Thyroid gland (tissue), 4 donors: ENCODE data around the gene GPC6.

Source experiments
- POLR2A ChIP-seq, 2 donors: fragments of 450-650 bp; IDR thresholded peaks; one replicate each; pipeline ENCODE4 v1.6.1; 2017; ENCODE audit warnings: antibody characterized with exemption in 2 of 2, mild to moderate bottlenecking in 2 of 2, moderate library complexity in 1 of 2
- TF ChIP-seq, protein P1 (sequence below), 6 experiments: fragments of 200-600 bp in 3 of 6; fragments of 450-650 bp in 3 of 6; sonication (generic) in 3 of 6; IDR thresholded peaks; one replicate each; pipeline ENCODE4 v1.5.1; 2016 to 2019; ENCODE audit warnings: antibody characterized with exemption in 6 of 6, mild to moderate bottlenecking in 2 of 6, inconsistent platforms in 1 of 6, moderate library complexity in 1 of 6

DNA sequence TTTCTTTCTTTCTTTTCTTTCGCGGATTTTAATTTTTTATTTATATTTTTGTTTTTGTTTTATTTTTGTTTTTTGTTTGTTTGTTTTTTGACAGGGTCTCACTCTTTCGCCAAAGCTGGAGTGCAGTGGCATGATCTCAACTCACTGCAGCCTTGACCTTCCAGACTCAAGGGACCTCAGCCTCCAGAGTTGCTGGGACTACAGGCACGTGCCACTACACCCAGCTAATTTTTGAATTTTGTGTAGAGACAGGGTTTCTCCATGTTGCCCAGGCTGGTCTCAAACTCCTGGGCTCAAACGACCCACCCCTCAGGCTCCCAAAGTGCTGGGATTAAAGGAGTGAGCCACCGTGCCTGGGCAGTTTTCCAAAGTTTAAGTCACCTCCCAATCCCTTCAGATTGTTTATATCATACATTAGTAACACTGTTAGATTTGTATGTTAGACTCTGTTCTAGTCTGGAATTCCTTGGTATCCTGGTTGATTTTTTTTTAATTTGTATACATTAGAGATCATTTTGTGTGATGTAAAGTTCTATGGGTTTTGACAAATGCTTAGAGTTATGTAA lies 655.6 kb downstream of the GPC6 start:
- TF ChIP-seq, protein P1, sequence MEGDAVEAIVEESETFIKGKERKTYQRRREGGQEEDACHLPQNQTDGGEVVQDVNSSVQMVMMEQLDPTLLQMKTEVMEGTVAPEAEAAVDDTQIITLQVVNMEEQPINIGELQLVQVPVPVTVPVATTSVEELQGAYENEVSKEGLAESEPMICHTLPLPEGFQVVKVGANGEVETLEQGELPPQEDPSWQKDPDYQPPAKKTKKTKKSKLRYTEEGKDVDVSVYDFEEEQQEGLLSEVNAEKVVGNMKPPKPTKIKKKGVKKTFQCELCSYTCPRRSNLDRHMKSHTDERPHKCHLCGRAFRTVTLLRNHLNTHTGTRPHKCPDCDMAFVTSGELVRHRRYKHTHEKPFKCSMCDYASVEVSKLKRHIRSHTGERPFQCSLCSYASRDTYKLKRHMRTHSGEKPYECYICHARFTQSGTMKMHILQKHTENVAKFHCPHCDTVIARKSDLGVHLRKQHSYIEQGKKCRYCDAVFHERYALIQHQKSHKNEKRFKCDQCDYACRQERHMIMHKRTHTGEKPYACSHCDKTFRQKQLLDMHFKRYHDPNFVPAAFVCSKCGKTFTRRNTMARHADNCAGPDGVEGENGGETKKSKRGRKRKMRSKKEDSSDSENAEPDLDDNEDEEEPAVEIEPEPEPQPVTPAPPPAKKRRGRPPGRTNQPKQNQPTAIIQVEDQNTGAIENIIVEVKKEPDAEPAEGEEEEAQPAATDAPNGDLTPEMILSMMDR (IDR thresholded peaks at IDR 0.05): no peak
- TF ChIP-seq POLR2A (IDR thresholded peaks at IDR 0.05): no peak
